Measurements from ENCODE around the gene KAT2B.
"Not testable (repeated sequence)": the region's sequence is repeated elsewhere in the genome, so short reads cannot be mapped to it uniquely, and the experiment has no call there.

Gene KAT2B

DNA sequence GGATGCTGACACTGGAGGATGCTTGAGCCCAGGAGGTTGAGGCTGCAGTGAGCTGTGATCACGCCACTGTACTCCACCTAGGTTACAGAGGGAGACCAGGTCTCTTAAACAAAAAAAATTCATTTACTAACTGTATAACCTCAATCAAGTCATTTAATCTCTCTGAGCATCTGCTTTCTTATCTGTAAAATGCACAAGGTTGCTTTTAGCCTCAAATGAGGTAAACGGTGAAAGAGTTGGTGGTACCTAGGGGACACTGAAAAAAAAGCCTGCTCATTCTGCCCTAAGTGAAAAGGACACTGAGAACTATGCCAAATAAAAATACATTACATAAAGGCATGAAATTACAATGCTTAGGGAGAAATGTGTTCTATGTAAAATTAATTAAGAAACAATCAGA lies 31.6 kb upstream of the KAT2B start:
- Histone ChIP-seq H3K36me3 (ENCODE audit: low read depth) (no peaks in the 10 kb centered on the region), H3K9me3 (ENCODE audit: severe bottlenecking) (no peaks in the 10 kb centered on the region), H3K27ac (ENCODE audit: poor library complexity, severe bottlenecking) (no peak overlapping the region), H3K4me1 (ENCODE audit: insufficient read depth, poor library complexity, severe bottlenecking) (no peaks in the 10 kb centered on the region), H3K4me3 (ENCODE audit: severe bottlenecking) (no peak overlapping the region), H3K27me3 (ENCODE audit: insufficient read depth, poor library complexity, severe bottlenecking) (no peaks in the 10 kb centered on the region)
- TF ChIP-seq, protein P1, sequence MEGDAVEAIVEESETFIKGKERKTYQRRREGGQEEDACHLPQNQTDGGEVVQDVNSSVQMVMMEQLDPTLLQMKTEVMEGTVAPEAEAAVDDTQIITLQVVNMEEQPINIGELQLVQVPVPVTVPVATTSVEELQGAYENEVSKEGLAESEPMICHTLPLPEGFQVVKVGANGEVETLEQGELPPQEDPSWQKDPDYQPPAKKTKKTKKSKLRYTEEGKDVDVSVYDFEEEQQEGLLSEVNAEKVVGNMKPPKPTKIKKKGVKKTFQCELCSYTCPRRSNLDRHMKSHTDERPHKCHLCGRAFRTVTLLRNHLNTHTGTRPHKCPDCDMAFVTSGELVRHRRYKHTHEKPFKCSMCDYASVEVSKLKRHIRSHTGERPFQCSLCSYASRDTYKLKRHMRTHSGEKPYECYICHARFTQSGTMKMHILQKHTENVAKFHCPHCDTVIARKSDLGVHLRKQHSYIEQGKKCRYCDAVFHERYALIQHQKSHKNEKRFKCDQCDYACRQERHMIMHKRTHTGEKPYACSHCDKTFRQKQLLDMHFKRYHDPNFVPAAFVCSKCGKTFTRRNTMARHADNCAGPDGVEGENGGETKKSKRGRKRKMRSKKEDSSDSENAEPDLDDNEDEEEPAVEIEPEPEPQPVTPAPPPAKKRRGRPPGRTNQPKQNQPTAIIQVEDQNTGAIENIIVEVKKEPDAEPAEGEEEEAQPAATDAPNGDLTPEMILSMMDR (IDR thresholded peaks at IDR 0.05; ENCODE audit: poor library complexity, severe bottlenecking): no peak
- ATAC-seq (ENCODE audit: low read depth) (no peak), DNase-seq (ENCODE audit: low spot score) (no peak)

DNA sequence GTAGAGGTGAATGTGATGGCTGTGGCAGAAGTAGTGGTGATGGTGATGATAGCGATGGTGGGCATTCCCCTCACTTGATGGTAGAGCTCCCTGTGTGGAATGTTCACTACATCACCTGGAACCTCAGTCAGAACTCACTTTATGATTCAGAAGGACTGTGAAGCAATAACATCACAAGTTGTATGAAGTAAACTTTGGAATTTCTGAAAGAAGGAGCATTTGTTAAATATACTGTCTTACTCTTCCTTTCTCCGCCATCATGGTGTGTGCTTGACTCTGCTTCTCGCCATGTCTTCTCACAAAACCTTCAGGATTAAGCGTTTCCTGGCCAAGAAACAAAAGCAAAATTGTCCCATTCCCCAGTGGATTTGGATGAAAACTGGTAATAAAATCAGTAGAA lies 28.1 kb upstream of the KAT2B start, which contains the start of gene PP2D1:
PP2D1 (minus strand) TSS at position 101 of the 400 bp plus-strand sequence. CDS start 192 bp downstream, outside the sequence.
- Histone ChIP-seq H3K4me3 (ENCODE audit: severe bottlenecking) (no peak within 1 kb of the TSS), H3K27me3 (ENCODE audit: insufficient read depth, poor library complexity, severe bottlenecking) (no peaks in the 10 kb centered on the region), H3K36me3 (ENCODE audit: low read depth) (no peaks in the 10 kb centered on the region), H3K9me3 (ENCODE audit: severe bottlenecking) (no peaks in the 10 kb centered on the region), H3K27ac (ENCODE audit: poor library complexity, severe bottlenecking) (no peak within 1 kb of the TSS), H3K4me1 (ENCODE audit: insufficient read depth, poor library complexity, severe bottlenecking) (no peaks in the 10 kb centered on the region)
- DNase-seq (ENCODE audit: low spot score) (no peak), ATAC-seq (ENCODE audit: low read depth) (no peak)
- TF ChIP-seq, protein P1 (IDR thresholded peaks at IDR 0.05; ENCODE audit: poor library complexity, severe bottlenecking): no peak

DNA sequence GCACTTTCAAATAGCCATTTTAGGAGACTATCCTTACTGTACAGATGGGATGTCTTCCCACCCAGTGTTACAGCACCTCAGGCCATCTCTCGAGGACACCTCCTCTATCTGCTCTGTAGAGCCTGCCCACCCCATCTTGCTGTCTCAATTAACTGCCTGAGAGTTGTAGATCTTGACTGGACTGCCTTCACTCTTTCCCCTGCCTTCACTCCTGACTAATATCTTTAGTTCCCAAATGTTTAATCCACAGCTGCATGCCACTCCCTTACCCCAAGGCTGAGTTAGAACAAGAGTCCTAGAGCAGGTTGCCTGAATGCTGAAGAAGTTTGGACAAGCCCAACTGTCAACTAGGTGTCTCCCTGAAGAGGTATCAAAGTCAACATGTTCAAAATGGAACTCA lies 26.9 kb upstream of the KAT2B start:
- Histone ChIP-seq H3K4me3 (ENCODE audit: severe bottlenecking) (no peak overlapping the region), H3K36me3 (ENCODE audit: low read depth) (no peaks in the 10 kb centered on the region), H3K4me1 (ENCODE audit: insufficient read depth, poor library complexity, severe bottlenecking) (no peaks in the 10 kb centered on the region), H3K27ac (ENCODE audit: poor library complexity, severe bottlenecking) (no peak overlapping the region), H3K9me3 (ENCODE audit: severe bottlenecking) (no peaks in the 10 kb centered on the region), H3K27me3 (ENCODE audit: insufficient read depth, poor library complexity, severe bottlenecking) (no peaks in the 10 kb centered on the region)
- TF ChIP-seq, protein P1 (IDR thresholded peaks at IDR 0.05; ENCODE audit: poor library complexity, severe bottlenecking): no peak
- DNase-seq (ENCODE audit: low spot score): no peak
- no peak for ATAC-seq (ENCODE audit: low read depth)

DNA sequence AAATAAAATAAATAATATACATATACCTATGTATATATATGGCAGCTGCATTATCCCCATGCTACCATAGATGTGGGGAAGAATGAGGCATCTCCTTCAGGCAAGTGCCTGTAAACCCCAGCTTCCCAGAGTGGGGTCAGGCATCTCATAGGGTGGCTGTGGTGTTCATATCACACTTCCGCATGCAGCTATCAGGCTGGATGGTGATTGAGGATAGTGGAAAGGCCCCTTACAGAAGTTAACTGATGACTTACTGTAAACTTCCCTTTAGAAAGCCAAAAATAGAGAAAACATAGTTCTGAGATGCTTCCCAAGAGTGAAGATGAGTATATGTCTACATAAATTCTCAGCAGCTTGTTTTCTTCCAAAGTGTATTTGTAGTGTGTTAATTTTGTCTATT lies 24.7 kb upstream of the KAT2B start:
- no peaks in the 10 kb centered on the region for H3K4me1 ChIP-seq (ENCODE audit: insufficient read depth, poor library complexity, severe bottlenecking)
- no peak overlapping the region for H3K27ac ChIP-seq (ENCODE audit: poor library complexity, severe bottlenecking)
- no peaks in the 10 kb centered on the region for H3K27me3 ChIP-seq (ENCODE audit: insufficient read depth, poor library complexity, severe bottlenecking)
- no peak overlapping the region for H3K4me3 ChIP-seq (ENCODE audit: severe bottlenecking)
- H3K9me3 ChIP-seq (ENCODE audit: severe bottlenecking): no peaks in the 10 kb centered on the region
- no peak for ATAC-seq (ENCODE audit: low read depth)
- DNase-seq (ENCODE audit: low spot score): no peak
- TF ChIP-seq, protein P1 (IDR thresholded peaks at IDR 0.05; ENCODE audit: poor library complexity, severe bottlenecking): no peak
- H3K36me3 ChIP-seq (ENCODE audit: low read depth): no peaks in the 10 kb centered on the region

DNA sequence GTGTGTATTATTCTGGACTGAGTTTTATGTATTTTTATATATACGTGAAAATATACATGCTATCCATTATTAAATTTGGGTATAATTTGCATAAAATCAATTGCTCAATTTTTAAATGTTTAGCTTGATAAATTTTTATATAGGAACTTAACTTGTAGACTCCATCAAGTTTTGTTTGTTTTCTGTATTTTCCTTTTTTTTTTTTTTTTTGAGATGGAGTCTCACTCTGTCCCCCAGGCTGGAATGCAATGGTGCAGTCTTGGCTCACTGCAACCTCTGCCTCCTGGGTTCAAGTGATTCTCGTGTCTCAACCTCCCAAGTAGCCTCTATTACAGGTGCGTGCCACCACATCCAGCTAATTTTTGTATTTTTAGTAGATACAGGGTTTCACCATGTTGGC lies 24.2 kb upstream of the KAT2B start:
- H3K27me3 ChIP-seq (ENCODE audit: insufficient read depth, poor library complexity, severe bottlenecking); ATAC-seq (ENCODE audit: low read depth); H3K4me1 ChIP-seq (ENCODE audit: insufficient read depth, poor library complexity, severe bottlenecking); H3K36me3 ChIP-seq (ENCODE audit: low read depth); H3K27ac ChIP-seq (ENCODE audit: poor library complexity, severe bottlenecking); H3K4me3 ChIP-seq (ENCODE audit: severe bottlenecking); DNase-seq (ENCODE audit: low spot score); H3K9me3 ChIP-seq (ENCODE audit: severe bottlenecking): not testable (repeated sequence)

Data from RWPE2 (cell line).